K562 (cell line): ENCODE data around the gene GJB2.

Source experiments
- MAX ChIP-seq: sonication (generic); formaldehyde crosslinking; IDR thresholded peaks from 2 replicates; pipeline ENCODE4 v1.9.0; 2022; ENCODE audit warnings: mild to moderate bottlenecking, missing genetic modification reagents
- TF ChIP-seq, protein P1 (sequence below): sonication (generic); formaldehyde crosslinking; IDR thresholded peaks from 2 replicates; pipeline ENCODE4 v1.8.0; 2022; ENCODE audit warnings: missing genetic modification reagents, mild to moderate bottlenecking, borderline replicate concordance

DNA sequence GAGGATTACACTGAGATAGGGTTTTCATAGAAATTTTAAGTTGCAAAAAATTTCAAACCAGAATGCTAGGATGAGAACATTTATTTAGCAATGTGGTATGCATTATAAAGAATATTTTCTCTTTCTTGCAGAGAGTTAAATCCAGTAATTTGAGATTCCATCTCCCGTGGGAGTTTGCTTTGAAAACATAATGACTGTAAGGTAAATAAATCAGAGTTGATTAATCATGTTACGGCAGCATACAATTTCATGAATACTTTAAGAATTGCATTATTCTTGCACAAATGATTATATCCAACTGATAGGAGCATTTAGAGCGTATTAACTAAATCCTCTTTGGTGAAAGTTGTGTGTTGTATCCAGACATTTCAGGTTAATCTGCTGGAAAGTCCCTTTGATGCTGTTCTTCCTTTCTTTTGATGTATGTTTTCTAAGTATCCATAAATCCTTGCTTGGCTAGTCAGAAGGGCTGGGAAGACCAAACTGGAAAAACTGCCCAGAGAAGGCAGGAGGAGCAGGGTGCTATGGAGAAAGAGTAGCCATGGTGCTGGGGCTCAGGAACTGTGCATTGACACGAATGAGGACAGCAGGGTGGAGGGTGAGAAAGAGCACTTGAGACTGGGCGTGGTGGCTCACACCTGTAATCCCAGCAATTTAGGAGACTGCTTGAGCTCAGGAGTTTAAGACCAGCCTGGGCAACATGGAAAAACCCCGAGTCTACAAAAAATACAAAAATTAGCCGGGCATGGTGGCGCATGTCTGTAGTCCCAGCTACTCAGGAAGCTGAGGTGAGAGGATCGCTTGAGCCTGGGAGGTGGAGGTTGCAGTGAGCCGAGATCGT, 27.1 kb downstream of the GJB2 start:
- TF ChIP-seq MAX (CRISPR knock-in tag): no peak
- TF ChIP-seq, protein P1, sequence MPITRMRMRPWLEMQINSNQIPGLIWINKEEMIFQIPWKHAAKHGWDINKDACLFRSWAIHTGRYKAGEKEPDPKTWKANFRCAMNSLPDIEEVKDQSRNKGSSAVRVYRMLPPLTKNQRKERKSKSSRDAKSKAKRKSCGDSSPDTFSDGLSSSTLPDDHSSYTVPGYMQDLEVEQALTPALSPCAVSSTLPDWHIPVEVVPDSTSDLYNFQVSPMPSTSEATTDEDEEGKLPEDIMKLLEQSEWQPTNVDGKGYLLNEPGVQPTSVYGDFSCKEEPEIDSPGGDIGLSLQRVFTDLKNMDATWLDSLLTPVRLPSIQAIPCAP: no peak
